ENCODE results near the gene ADGRD2.

ADGRD2 gene

GRCh38 chr9:124475868-124476690 is 25.8 kb downstream of the ADGRD2 start:
- peaks cover 19% of the 10 kb centered on the region for H3K27me3 Mint-ChIP-seq
- no peaks in the 10 kb centered on the region for H3K4me1 Mint-ChIP-seq (ENCODE audit: low read depth)
- H3K9me3 Mint-ChIP-seq, result no peaks in the 10 kb centered on the region
- no peaks in the 10 kb centered on the region for H3K36me3 Mint-ChIP-seq (ENCODE audit: low read depth)
- H3K27ac Mint-ChIP-seq, result no peak overlapping the region
- H3K4me3 Mint-ChIP-seq, result no peak overlapping the region

GRCh38 chr9:124477211-124477647 is 27.0 kb downstream of the ADGRD2 start:
- Mint-ChIP-seq H3K27ac (no peak overlapping the region), H3K9me3 (no peaks in the 10 kb centered on the region), H3K4me3 (no peak overlapping the region), H3K36me3 (ENCODE audit: low read depth) (no peaks in the 10 kb centered on the region), H3K27me3 (peaks cover 15% of the 10 kb centered on the region), H3K4me1 (ENCODE audit: low read depth) (no peaks in the 10 kb centered on the region)

- H3K9me3 Mint-ChIP-seq, result no peaks in the 10 kb centered on the region
- H3K27ac Mint-ChIP-seq, result no peak overlapping the region
- no peaks in the 10 kb centered on the region for H3K36me3 Mint-ChIP-seq (ENCODE audit: low read depth)
- H3K4me3 Mint-ChIP-seq, result no peak overlapping the region
- H3K27me3 Mint-ChIP-seq, result peaks cover 14% of the 10 kb centered on the region
- H3K4me1 Mint-ChIP-seq (ENCODE audit: low read depth), result no peaks in the 10 kb centered on the region
Measured at GRCh38 chr9:124477648-124478285, 27.5 kb downstream of the ADGRD2 start.

- H3K9me3 Mint-ChIP-seq, result no peaks in the 10 kb centered on the region
- no peak overlapping the region for H3K4me3 Mint-ChIP-seq
- H3K27ac Mint-ChIP-seq, result no peak overlapping the region
- H3K27me3 Mint-ChIP-seq, result peaks cover 14% of the 10 kb centered on the region
- no peaks in the 10 kb centered on the region for H3K4me1 Mint-ChIP-seq (ENCODE audit: low read depth)
- H3K36me3 Mint-ChIP-seq (ENCODE audit: low read depth), result no peaks in the 10 kb centered on the region
Measured at GRCh38 chr9:124478354-124478753, 28.1 kb downstream of the ADGRD2 start.

- Mint-ChIP-seq H3K27me3 (peaks cover 14% of the 10 kb centered on the region), H3K9me3 (no peaks in the 10 kb centered on the region), H3K4me1 (ENCODE audit: low read depth) (no peaks in the 10 kb centered on the region)
Measured at GRCh38 chr9:124479371-124479770, 29.1 kb downstream of the ADGRD2 start.

GRCh38 chr9:124479947-124480620 is 29.8 kb downstream of the ADGRD2 start:
- Mint-ChIP-seq H3K9me3 (no peaks in the 10 kb centered on the region), H3K27ac (no peak overlapping the region), H3K27me3 (peaks cover 14% of the 10 kb centered on the region)

More at GRCh38 chr9:124479371-124479770, 29.1 kb downstream of the ADGRD2 start:
- no peaks in the 10 kb centered on the region for H3K36me3 Mint-ChIP-seq (ENCODE audit: low read depth)
- no peak overlapping the region for H3K4me3 Mint-ChIP-seq
- no peak overlapping the region for H3K27ac Mint-ChIP-seq

GRCh38 chr9:124480621-124480981 is 30.4 kb downstream of the ADGRD2 start:
- no peaks in the 10 kb centered on the region for H3K9me3 Mint-ChIP-seq
- no peak overlapping the region for H3K4me3 Mint-ChIP-seq
- H3K27me3 Mint-ChIP-seq, result peaks cover 14% of the 10 kb centered on the region
- no peak overlapping the region for H3K27ac Mint-ChIP-seq
- no peaks in the 10 kb centered on the region for H3K36me3 Mint-ChIP-seq (ENCODE audit: low read depth)
- no peaks in the 10 kb centered on the region for H3K4me1 Mint-ChIP-seq (ENCODE audit: low read depth)

More at GRCh38 chr9:124479947-124480620, 29.8 kb downstream of the ADGRD2 start:
- H3K36me3 Mint-ChIP-seq (ENCODE audit: low read depth), result no peaks in the 10 kb centered on the region
- H3K4me3 Mint-ChIP-seq, result no peak overlapping the region
- no peaks in the 10 kb centered on the region for H3K4me1 Mint-ChIP-seq (ENCODE audit: low read depth)

- no peaks in the 10 kb centered on the region for H3K9me3 Mint-ChIP-seq
- no peaks in the 10 kb centered on the region for H3K36me3 Mint-ChIP-seq (ENCODE audit: low read depth)
- H3K27me3 Mint-ChIP-seq, result peaks cover 14% of the 10 kb centered on the region
- H3K27ac Mint-ChIP-seq, result no peak overlapping the region
- no peak overlapping the region for H3K4me3 Mint-ChIP-seq
- no peaks in the 10 kb centered on the region for H3K4me1 Mint-ChIP-seq (ENCODE audit: low read depth)
Measured at GRCh38 chr9:124481115-124481514, 30.9 kb downstream of the ADGRD2 start.

- H3K27ac Mint-ChIP-seq, result no peak overlapping the region
- no peaks in the 10 kb centered on the region for H3K9me3 Mint-ChIP-seq
- H3K4me3 Mint-ChIP-seq, result no peak overlapping the region
- H3K36me3 Mint-ChIP-seq (ENCODE audit: low read depth), result no peaks in the 10 kb centered on the region
- peaks cover 14% of the 10 kb centered on the region for H3K27me3 Mint-ChIP-seq
- no peaks in the 10 kb centered on the region for H3K4me1 Mint-ChIP-seq (ENCODE audit: low read depth)
Measured at GRCh38 chr9:124482431-124483031, 32.3 kb downstream of the ADGRD2 start.

- Mint-ChIP-seq H3K27ac (no peak overlapping the region), H3K9me3 (no peaks in the 10 kb centered on the region), H3K36me3 (ENCODE audit: low read depth) (no peaks in the 10 kb centered on the region), H3K4me1 (ENCODE audit: low read depth) (no peaks in the 10 kb centered on the region), H3K27me3 (peaks cover 10% of the 10 kb centered on the region), H3K4me3 (no peak overlapping the region)
Measured at GRCh38 chr9:124483481-124483880, 33.2 kb downstream of the ADGRD2 start.

- H3K9me3 Mint-ChIP-seq, result no peaks in the 10 kb centered on the region
- no peaks in the 10 kb centered on the region for H3K4me1 Mint-ChIP-seq (ENCODE audit: low read depth)
- no peaks in the 10 kb centered on the region for H3K36me3 Mint-ChIP-seq (ENCODE audit: low read depth)
- H3K4me3 Mint-ChIP-seq, result no peak overlapping the region
- no peak overlapping the region for H3K27ac Mint-ChIP-seq
- H3K27me3 Mint-ChIP-seq, result no peaks in the 10 kb centered on the region
Measured at GRCh38 chr9:124485201-124485600, 35.0 kb downstream of the ADGRD2 start.

- Mint-ChIP-seq H3K9me3 (no peaks in the 10 kb centered on the region), H3K36me3 (ENCODE audit: low read depth) (no peaks in the 10 kb centered on the region), H3K4me1 (ENCODE audit: low read depth) (no peaks in the 10 kb centered on the region), H3K4me3 (no peak overlapping the region), H3K27me3 (no peaks in the 10 kb centered on the region), H3K27ac (no peak overlapping the region)
Measured at GRCh38 chr9:124485936-124486335, 35.7 kb downstream of the ADGRD2 start.

GRCh38 chr9:124486778-124487259 is 36.6 kb downstream of the ADGRD2 start:
- H3K27me3 Mint-ChIP-seq, result no peaks in the 10 kb centered on the region
- H3K4me3 Mint-ChIP-seq, result no peak overlapping the region
- no peaks in the 10 kb centered on the region for H3K36me3 Mint-ChIP-seq (ENCODE audit: low read depth)
- no peak overlapping the region for H3K27ac Mint-ChIP-seq
- H3K4me1 Mint-ChIP-seq (ENCODE audit: low read depth), result no peaks in the 10 kb centered on the region
- H3K9me3 Mint-ChIP-seq, result no peaks in the 10 kb centered on the region

GRCh38 chr9:124487260-124488182 is 37.3 kb downstream of the ADGRD2 start:
- Mint-ChIP-seq H3K36me3 (ENCODE audit: low read depth) (no peaks in the 10 kb centered on the region), H3K4me1 (ENCODE audit: low read depth) (no peaks in the 10 kb centered on the region), H3K27me3 (no peaks in the 10 kb centered on the region), H3K9me3 (no peaks in the 10 kb centered on the region), H3K4me3 (no peak overlapping the region), H3K27ac (no peak overlapping the region)

Measured in stimulated activated naive CD8-positive, alpha-beta T cell treated with anti-CD3 and anti-CD28 coated beads, Interleukin-15, Interleukin-2, amounts not matched to agents 100 ng/mL and 50 ng/mL, for 24 hours (primary cell).